GDM1 (cell line): Measurements from ENCODE around the gene KASH5.

Source experiments
- DNase-seq: peaks from one replicate; lab custom pipeline; 2025; lab: John Stamatoyannopoulos, UW

Gene KASH5

DNA sequence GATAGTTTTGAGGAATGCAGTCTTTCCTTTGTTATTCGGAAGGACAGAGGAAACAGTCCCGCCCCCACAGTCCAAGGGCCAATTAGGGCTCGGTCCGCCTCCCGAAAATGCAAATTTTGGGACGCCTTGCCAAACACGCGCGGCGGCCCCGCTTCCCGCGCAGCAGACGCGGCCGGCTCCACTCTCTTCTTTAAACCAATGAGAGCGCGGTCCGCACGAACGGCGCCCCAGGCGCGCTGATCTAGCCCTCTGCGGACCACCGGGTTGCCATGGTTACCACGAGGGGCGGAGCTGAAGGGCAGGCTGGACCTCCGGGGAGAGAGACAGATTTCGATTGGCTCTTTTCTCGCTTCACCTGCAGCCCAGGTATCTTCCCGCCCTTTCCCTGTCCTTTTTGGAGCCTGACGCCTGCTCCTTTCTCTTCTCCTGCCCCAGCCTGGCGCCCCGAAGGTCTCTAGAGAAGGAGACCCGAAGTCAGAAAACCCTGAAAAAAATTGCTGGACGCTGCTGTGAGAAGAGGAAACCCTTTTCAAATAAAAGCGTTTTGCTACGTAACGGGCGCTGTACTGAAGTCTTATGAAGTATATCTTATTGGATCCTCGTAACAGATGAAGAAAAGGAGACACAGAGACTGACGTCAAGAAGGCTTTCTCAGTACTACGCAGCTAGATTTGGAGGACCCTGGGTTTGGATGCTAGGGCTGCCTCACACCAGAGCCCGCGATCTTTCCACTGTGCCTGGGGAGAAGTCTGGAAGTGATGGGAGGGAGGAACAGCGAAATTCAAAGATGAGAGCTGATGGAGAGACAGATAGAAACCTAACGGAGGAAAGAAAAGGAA is 33.2 kb downstream of the KASH5 start:
- peak; percentile 56 for DNase-seq

DNA sequence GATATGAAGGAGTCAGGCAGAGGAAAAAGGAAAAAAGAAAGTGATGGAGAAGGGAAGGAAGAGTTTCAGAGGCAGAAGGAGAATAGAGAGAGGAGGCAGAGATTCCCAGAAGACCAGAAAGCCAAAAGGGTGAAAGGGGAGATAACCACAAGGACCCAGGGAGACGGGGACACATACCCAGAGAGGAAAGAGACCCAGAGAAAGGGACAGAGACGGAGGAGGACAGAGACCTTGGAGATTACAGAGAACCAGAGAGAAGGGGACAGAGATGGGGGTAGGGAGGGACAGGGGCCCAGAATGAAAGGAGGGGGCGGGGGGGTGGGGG is 33.8 kb downstream of the KASH5 start:
- no peak for DNase-seq

- no peak for DNase-seq
Observed at GRCh38 chr19:49422407-49423070, 34.5 kb downstream of the KASH5 start.

GRCh38 chr19:49423071-49423984 is 35.3 kb downstream of the KASH5 start, which contains the start of gene PTH2:
PTH2 (minus strand) TSS chr19:49423441; CDS start chr19:49423339, 102 bp downstream.
- DNase-seq = no peak

DNA sequence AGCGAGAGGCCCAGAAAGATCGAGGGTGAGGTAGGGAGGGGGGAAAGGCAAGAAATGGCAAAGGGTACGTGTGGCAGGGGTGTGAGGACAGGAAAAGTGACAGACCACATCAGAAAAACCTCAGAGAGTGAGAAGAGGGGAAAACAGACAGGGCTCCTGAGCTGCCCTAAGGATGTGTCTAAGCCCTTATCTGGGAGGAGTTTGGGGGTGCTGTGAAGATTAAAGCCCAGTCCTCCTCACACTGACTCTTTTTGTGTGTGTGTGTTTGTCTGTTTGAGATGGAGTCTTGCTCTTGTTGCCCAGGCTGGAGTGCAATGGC is 35.9 kb downstream of the KASH5 start:
- DNase-seq = no peak

GRCh38 chr19:49425178-49425577 is 37.1 kb downstream of the KASH5 start, which contains the start of gene GFY:
GFY (plus strand) TSS chr19:49425388; CDS start chr19:49426431, 1,043 bp downstream.
- DNase-seq = no peak

DNA sequence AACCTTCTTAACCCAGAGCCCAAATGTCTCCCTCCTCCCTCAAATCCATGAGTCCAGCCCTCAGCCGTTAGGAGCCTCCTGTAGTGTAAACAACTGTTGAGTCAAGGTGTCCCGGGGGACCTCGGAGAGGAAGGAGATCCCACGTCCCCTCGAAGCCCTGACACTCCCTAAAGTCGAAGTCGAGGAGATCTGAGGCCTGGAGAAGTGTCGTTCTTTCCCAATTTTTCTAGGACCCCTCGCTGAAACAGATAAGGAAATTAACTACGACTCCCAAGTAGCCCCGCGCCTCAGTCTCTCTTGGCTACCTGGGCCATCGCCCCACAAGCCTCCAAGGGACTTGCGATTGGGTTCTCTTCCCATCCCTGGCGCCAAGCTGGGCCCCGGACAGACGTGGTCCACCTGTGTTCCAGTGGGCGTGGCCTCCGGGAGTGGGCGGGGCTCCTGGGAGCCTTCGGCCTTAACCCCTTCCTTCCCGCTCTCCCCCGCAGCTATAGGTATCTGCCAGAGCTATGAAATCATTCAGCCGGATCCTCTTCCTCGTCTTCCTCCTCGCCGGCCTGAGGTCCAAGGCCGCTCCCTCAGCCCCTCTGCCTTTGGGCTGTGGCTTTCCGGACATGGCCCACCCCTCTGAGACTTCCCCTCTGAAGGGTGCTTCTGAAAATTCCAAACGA is 38.0 kb downstream of the KASH5 start:
- peak; percentile 77 for DNase-seq

DNA sequence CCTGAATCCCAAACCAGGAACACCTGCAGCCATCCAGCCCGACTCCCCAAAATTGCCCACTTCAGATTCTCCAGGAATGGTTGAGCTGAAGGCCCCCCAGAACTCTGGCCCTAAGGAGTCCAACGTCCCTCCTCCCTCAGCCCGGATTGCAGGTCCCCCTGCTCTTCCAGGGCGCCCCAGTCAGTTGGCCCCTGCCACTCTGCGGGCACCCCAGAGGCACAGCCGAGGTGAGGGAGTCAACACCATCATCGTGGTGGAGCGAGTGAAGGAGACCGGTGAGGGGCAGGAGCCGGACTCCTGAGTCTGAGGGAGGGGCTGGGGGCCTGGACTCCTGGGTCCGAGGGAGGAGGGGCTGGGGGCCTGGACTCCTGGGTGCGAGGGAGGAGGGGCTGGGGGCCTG is 39.3 kb downstream of the KASH5 start:
- no peak for DNase-seq

GRCh38 chr19:49427855-49428546 is 40.0 kb downstream of the KASH5 start:
- DNase-seq = no peak

GRCh38 chr19:49428547-49429451 is 40.8 kb downstream of the KASH5 start:
- no peak for DNase-seq

DNA sequence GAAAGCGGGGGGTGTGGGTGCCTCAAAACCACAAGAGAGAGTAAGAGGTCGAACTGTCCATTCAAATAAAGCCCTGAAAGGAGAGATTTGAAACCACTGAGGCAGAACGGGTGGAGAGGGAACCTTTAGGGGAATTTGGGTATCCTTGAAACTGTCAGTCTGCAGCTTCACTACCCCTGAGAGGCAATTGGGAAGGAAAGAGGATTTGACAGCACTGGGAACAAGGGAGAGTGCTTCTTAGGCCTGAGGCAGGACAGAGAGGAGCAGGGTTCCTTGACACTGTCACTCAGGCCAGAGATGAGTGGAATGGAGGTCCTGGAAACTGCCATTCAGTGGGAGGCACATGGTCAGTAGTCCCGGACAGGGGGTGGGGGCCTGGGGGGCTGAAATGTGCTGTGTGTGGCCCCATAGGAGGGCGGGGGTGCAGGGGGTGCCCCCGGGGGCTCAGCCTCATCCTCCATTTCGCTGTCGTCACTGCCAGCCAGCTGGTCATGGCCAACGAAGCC is 42.2 kb downstream of the KASH5 start:
- no peak for DNase-seq

DNA sequence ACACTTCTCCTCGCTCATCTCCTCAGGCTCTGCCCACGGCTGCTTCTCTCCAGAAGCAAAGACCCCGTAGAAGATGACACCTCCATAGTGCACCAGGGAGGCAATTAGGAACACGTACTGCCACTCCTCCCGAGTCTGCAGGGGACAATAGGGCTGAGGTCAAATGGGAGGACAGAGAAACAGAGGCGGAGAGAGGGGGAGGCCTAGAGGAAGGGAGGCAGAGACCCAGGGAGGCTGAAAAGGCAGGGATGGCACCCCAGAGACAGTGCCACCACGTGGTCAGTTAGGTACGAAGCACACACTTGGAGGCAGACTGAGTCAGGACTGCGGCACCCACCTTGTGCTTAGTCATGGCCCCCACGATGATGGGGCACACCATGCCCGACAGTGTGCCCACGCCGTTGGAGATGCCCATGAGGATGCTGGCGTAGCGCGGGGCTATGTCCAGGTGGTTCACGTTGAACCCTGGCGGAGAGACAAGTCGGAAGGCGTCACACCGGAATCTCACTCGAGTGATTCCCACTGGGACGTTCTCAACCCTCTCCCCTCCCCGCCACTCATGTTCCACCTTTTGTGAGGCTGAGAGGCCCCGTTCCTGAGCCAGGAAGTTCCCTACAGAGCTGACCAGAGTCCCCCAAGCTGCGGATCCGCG is 42.8 kb downstream of the KASH5 start:
- peak; percentile 30 for DNase-seq

GRCh38 chr19:49431330-49431749 is 43.3 kb downstream of the KASH5 start:
- DNase-seq = no peak

- no peak for DNase-seq
Observed at GRCh38 chr19:49432141-49433073, 44.4 kb downstream of the KASH5 start.

DNA sequence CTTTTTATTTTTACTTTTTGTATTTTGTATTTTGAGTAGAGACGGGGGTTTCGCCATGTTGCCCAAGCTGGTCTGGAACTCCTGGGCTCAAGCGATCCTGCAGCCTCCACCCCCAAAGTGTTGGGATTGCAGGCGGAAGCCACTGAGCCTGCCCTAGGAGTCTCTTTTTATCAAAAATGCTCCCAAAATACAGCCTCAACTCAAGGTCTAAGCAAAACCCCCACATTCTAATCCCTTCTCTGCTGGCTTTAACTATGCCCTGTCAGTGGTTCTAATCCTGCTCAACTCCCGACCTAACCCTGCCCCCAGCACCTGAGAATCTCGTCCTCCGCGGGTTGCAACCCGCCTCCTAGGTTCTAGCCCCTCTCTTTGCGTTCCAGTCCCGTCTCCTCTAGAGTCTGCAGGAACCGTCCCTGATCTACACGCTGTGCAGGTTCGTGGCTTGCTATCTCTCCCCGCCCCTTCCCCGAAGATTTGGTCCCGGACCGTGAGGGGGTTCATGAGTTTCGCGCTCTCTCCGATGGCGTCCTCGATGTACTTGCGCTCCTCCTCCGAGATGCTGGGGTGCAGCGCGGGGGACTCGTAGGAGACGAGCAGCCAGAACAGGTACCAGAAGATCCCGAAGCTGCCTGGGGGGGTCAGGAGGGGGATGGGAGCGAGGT is 45.3 kb downstream of the KASH5 start:
- no peak for DNase-seq

DNA sequence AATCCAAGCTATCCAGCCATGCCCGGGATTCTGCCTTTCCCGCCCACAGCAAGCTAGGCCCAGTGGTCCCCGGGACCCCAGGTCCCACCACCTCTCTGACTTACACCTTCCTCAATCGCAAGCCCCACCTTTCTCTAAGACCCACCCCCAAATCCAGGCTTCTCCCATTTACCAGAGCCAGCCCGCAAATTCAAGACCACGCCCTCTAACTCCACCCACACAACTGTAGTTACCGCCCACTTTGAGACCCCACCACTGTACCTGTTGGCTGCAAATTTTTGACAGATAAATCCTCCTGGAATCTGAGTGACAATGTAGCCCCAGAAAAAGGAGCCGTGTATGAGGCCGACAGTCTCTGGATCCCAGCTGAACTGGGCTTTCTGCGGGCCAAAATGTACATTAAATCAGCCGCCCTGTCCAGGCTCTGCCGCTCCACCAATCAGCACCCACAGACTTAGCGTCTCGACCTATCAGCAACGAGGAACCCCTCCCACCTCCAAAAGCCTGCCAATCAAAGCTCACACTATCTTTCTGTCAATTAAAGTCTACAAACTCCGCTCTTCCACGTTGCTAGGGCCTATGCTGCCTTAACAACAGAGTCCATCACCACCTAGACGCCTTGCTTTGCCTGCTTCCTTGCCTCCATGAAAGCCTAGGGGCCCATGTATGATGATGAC is 47.0 kb downstream of the KASH5 start:
- no peak for DNase-seq

GRCh38 chr19:49435670-49436069 is 47.6 kb downstream of the KASH5 start:
- no peak for DNase-seq
